PC-9 (cell line): ENCODE results near the gene LRRC47.

Experiments
- CTCF ChIP-seq: fragments of 200-600 bp; sonication (generic); conservative IDR thresholded peaks from 2 replicates; pipeline ENCODE4 v1.6.1; 2017; ENCODE audit warnings: mixed run types, antibody characterized with exemption, mild to moderate bottlenecking, moderate library complexity
- EZH2 ChIP-seq: fragments of 200-600 bp; sonication (generic); IDR thresholded peaks from 2 replicates; pipeline ENCODE4 v1.8.0; 2017; ENCODE audit warnings: antibody characterized with exemption, low read depth

GRCh38 chr1:3817138-3817740, 20.9 kb upstream of the LRRC47 start:
- no peak for TF ChIP-seq CTCF
- TF ChIP-seq EZH2, result no peak
